Thyroid gland (tissue), 4 donors: Measurements from ENCODE around the gene RILPL2.

ENCODE experiments used
- POLR2A ChIP-seq, 2 donors: fragments of 450-650 bp; IDR thresholded peaks; one replicate each; pipeline ENCODE4 v1.6.1; 2017; ENCODE audit warnings: antibody characterized with exemption in 2 of 2, mild to moderate bottlenecking in 2 of 2, moderate library complexity in 1 of 2
- TF ChIP-seq, protein P1 (sequence below), 6 experiments: fragments of 200-600 bp in 3 of 6; fragments of 450-650 bp in 3 of 6; sonication (generic) in 3 of 6; IDR thresholded peaks; one replicate each; pipeline ENCODE4 v1.5.1; 2016 to 2019; ENCODE audit warnings: antibody characterized with exemption in 6 of 6, mild to moderate bottlenecking in 2 of 6, inconsistent platforms in 1 of 6, moderate library complexity in 1 of 6

GRCh38 chr12:123469978-123470377 lies 33.5 kb upstream of the RILPL2 start:
- TF ChIP-seq, protein P1, sequence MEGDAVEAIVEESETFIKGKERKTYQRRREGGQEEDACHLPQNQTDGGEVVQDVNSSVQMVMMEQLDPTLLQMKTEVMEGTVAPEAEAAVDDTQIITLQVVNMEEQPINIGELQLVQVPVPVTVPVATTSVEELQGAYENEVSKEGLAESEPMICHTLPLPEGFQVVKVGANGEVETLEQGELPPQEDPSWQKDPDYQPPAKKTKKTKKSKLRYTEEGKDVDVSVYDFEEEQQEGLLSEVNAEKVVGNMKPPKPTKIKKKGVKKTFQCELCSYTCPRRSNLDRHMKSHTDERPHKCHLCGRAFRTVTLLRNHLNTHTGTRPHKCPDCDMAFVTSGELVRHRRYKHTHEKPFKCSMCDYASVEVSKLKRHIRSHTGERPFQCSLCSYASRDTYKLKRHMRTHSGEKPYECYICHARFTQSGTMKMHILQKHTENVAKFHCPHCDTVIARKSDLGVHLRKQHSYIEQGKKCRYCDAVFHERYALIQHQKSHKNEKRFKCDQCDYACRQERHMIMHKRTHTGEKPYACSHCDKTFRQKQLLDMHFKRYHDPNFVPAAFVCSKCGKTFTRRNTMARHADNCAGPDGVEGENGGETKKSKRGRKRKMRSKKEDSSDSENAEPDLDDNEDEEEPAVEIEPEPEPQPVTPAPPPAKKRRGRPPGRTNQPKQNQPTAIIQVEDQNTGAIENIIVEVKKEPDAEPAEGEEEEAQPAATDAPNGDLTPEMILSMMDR (IDR thresholded peaks at IDR 0.05): no peak
- TF ChIP-seq POLR2A (IDR thresholded peaks at IDR 0.05): no peak
